ENCODE measurements around the gene PLCH1.

The PLCH1 gene

GRCh38 chr3:155661042-155661441 is 83.8 kb downstream of the PLCH1 start:
- Histone ChIP-seq H3K4me3 (replicated peaks; ENCODE audit: low read depth, low read length) (no peak overlapping the region), H3K36me3 (ENCODE audit: control insufficient read depth, insufficient read depth, low read length) (no peaks in the 10 kb centered on the region), H3K27me3 (replicated peaks; ENCODE audit: control insufficient read depth, insufficient read depth, low read length) (no peaks in the 10 kb centered on the region)
- no peak for DNase-seq (ENCODE audit: extremely low read depth, insufficient read length)
- no peak for TF ChIP-seq CTCF (IDR thresholded peaks at IDR 0.05; ENCODE audit: insufficient read depth, low read length, poor library complexity, severe bottlenecking)

- Histone ChIP-seq H3K27me3 (replicated peaks; ENCODE audit: control insufficient read depth, insufficient read depth, low read length) (no peaks in the 10 kb centered on the region), H3K4me3 (replicated peaks; ENCODE audit: low read depth, low read length) (no peak overlapping the region), H3K36me3 (ENCODE audit: control insufficient read depth, insufficient read depth, low read length) (no peaks in the 10 kb centered on the region)
- TF ChIP-seq CTCF (IDR thresholded peaks at IDR 0.05; ENCODE audit: insufficient read depth, low read length, poor library complexity, severe bottlenecking), result no peak
- DNase-seq (ENCODE audit: extremely low read depth, insufficient read length), result no peak
Observed at GRCh38 chr3:155658671-155659261, 86.1 kb downstream of the PLCH1 start.

GRCh38 chr3:155658006-155658405 is 86.9 kb downstream of the PLCH1 start:
- DNase-seq (ENCODE audit: extremely low read depth, insufficient read length), result no peak
- Histone ChIP-seq H3K27me3 (replicated peaks; ENCODE audit: control insufficient read depth, insufficient read depth, low read length) (no peaks in the 10 kb centered on the region), H3K4me3 (replicated peaks; ENCODE audit: low read depth, low read length) (no peak overlapping the region), H3K36me3 (ENCODE audit: control insufficient read depth, insufficient read depth, low read length) (no peaks in the 10 kb centered on the region)
- TF ChIP-seq CTCF (IDR thresholded peaks at IDR 0.05; ENCODE audit: insufficient read depth, low read length, poor library complexity, severe bottlenecking), result no peak

- H3K27me3 ChIP-seq (replicated peaks; ENCODE audit: control insufficient read depth, insufficient read depth, low read length), result no peaks in the 10 kb centered on the region
- no peaks in the 10 kb centered on the region for H3K36me3 ChIP-seq (ENCODE audit: control insufficient read depth, insufficient read depth, low read length)
- no peak for TF ChIP-seq CTCF (IDR thresholded peaks at IDR 0.05; ENCODE audit: insufficient read depth, low read length, poor library complexity, severe bottlenecking)
- DNase-seq (ENCODE audit: extremely low read depth, insufficient read length), result no peak
- H3K4me3 ChIP-seq (replicated peaks; ENCODE audit: low read depth, low read length), result no peak overlapping the region
Observed at GRCh38 chr3:155657161-155657560, 87.7 kb downstream of the PLCH1 start.

GRCh38 chr3:155656466-155656865 is 88.4 kb downstream of the PLCH1 start:
- no peaks in the 10 kb centered on the region for H3K36me3 ChIP-seq (ENCODE audit: control insufficient read depth, insufficient read depth, low read length)
- H3K27me3 ChIP-seq (replicated peaks; ENCODE audit: control insufficient read depth, insufficient read depth, low read length), result no peaks in the 10 kb centered on the region
- no peak overlapping the region for H3K4me3 ChIP-seq (replicated peaks; ENCODE audit: low read depth, low read length)
- no peak for DNase-seq (ENCODE audit: extremely low read depth, insufficient read length)
- TF ChIP-seq CTCF (IDR thresholded peaks at IDR 0.05; ENCODE audit: insufficient read depth, low read length, poor library complexity, severe bottlenecking), result no peak
